NCI-H2196 (cell line): ENCODE measurements around the gene SLC9C1.

Experiments used
- DNase-seq: peaks from one replicate; lab custom pipeline; 2025; ENCODE audit not compliant: unreplicated experiment; lab: John Stamatoyannopoulos, UW

Gene SLC9C1

GRCh38 chr3:112307557-112307956 is 13.5 kb upstream of the SLC9C1 start:
- no peak for DNase-seq

- DNase-seq = no peak
Measured at GRCh38 chr3:112306825-112307224, 12.8 kb upstream of the SLC9C1 start.

- DNase-seq = no peak
Measured at GRCh38 chr3:112304611-112305010, 10.6 kb upstream of the SLC9C1 start.

GRCh38 chr3:112303764-112304325 is 9.8 kb upstream of the SLC9C1 start:
- no peak for DNase-seq

- DNase-seq = no peak
Measured at GRCh38 chr3:112302881-112303763, 9.1 kb upstream of the SLC9C1 start.

- DNase-seq = no peak
Measured at GRCh38 chr3:112302150-112302830, 8.3 kb upstream of the SLC9C1 start.

- DNase-seq = no peak
Measured at GRCh38 chr3:112298781-112299180, 4.8 kb upstream of the SLC9C1 start.

GRCh38 chr3:112297714-112298113 is 3.7 kb upstream of the SLC9C1 start:
- no peak for DNase-seq

GRCh38 chr3:112289011-112289410 is 5.0 kb downstream of the SLC9C1 start:
- DNase-seq = no peak

GRCh38 chr3:112280266-112280665 is 13.8 kb downstream of the SLC9C1 start:
- DNase-seq = no peak

GRCh38 chr3:112273536-112273935 is 20.5 kb downstream of the SLC9C1 start:
- no peak for DNase-seq

GRCh38 chr3:112261742-112262141 is 32.3 kb downstream of the SLC9C1 start:
- DNase-seq = no peak

GRCh38 chr3:112260563-112260962 is 33.5 kb downstream of the SLC9C1 start:
- DNase-seq = no peak

- no peak for DNase-seq
Measured at GRCh38 chr3:112253301-112253971, 40.6 kb downstream of the SLC9C1 start.

GRCh38 chr3:112247900-112248299 is 46.1 kb downstream of the SLC9C1 start:
- DNase-seq = no peak

GRCh38 chr3:112247350-112247749 is 46.7 kb downstream of the SLC9C1 start:
- no peak for DNase-seq

- DNase-seq = peak; percentile 14
Measured at GRCh38 chr3:112233083-112233482, 60.9 kb downstream of the SLC9C1 start.

GRCh38 chr3:112231727-112232126 is 62.3 kb downstream of the SLC9C1 start:
- DNase-seq = no peak

- no peak for DNase-seq
Measured at GRCh38 chr3:112230033-112230432, 64.0 kb downstream of the SLC9C1 start.

GRCh38 chr3:112228786-112229185 is 65.2 kb downstream of the SLC9C1 start:
- DNase-seq = no peak

GRCh38 chr3:112200317-112200666 is 93.7 kb downstream of the SLC9C1 start:
- DNase-seq = no peak
